Measurements from ENCODE around the gene ZNF101.

DNA sequence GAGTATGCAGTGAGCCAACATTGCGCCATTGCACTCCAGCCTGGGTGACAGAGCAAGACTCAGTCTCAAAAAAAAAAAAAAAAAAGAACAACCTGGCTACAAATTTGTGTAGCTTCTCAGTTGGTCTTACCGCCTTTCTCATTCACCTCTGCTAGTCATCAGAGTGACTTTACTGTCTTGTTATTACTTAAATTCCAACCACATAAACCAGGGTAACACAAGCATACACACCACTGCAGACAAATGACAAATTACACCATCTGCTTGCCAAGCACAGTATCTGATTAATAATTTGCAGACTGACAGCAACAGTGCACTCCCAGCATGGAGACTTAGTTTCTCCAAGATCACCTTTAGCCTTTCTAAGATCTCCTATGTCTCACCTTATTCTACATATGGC is 53.3 kb downstream of the ZNF101 start:
- TF ChIP-seq, protein P1, sequence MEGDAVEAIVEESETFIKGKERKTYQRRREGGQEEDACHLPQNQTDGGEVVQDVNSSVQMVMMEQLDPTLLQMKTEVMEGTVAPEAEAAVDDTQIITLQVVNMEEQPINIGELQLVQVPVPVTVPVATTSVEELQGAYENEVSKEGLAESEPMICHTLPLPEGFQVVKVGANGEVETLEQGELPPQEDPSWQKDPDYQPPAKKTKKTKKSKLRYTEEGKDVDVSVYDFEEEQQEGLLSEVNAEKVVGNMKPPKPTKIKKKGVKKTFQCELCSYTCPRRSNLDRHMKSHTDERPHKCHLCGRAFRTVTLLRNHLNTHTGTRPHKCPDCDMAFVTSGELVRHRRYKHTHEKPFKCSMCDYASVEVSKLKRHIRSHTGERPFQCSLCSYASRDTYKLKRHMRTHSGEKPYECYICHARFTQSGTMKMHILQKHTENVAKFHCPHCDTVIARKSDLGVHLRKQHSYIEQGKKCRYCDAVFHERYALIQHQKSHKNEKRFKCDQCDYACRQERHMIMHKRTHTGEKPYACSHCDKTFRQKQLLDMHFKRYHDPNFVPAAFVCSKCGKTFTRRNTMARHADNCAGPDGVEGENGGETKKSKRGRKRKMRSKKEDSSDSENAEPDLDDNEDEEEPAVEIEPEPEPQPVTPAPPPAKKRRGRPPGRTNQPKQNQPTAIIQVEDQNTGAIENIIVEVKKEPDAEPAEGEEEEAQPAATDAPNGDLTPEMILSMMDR (IDR thresholded peaks at IDR 0.05; ENCODE audit: low read depth, low read length), result no peak
- no peak for TF ChIP-seq EZH2phosphoT487 (IDR thresholded peaks at IDR 0.05; ENCODE audit: low read depth)

Measured in OCI-LY3 (cell line).